Stimulated activated CD8-positive, alpha-beta memory T cell treated with anti-CD3 and anti-CD28 coated beads, Interleukin-2, amount 100 ng/mL, for 1 hour (primary cell): ENCODE results near the gene ZNF133.

ENCODE experiments used
- DNase-seq, 2 donors: peaks; one replicate each; pipeline ENCODE4 v3.0.0-alpha.2; 2020; ENCODE audit warnings: low read depth in 2 of 2

The ZNF133 gene

GRCh38 chr20:18361678-18362077 lies 73.4 kb downstream of the ZNF133 start:
- DNase-seq = no peak

GRCh38 chr20:18362916-18363315 lies 74.6 kb downstream of the ZNF133 start:
- DNase-seq = no peak

- no peak for DNase-seq
Measured at GRCh38 chr20:18363708-18364107, 75.4 kb downstream of the ZNF133 start.

- no peak for DNase-seq
Measured at GRCh38 chr20:18364768-18365167, 76.4 kb downstream of the ZNF133 start.
